ENCODE results near the gene CNOT6.
"Not testable (repeated sequence)": the region's sequence is repeated elsewhere in the genome, so short reads cannot be mapped to it uniquely, and the experiment has no call there.

Gene CNOT6

GRCh38 chr5:180471866-180472265 is 22.3 kb upstream of the CNOT6 start:
- no peak for DNase-seq (ENCODE audit: low spot score)

GRCh38 chr5:180472269-180472668 is 21.9 kb upstream of the CNOT6 start:
- DNase-seq (ENCODE audit: low spot score) = no peak

GRCh38 chr5:180473386-180473785 is 20.8 kb upstream of the CNOT6 start:
- DNase-seq (ENCODE audit: low spot score) = not testable (repeated sequence)

- DNase-seq (ENCODE audit: low spot score) = no peak
Observed at GRCh38 chr5:180474569-180474968, 19.6 kb upstream of the CNOT6 start.

GRCh38 chr5:180475969-180476524 is 18.1 kb upstream of the CNOT6 start:
- not testable (repeated sequence) for DNase-seq (ENCODE audit: low spot score)

- no peak for DNase-seq (ENCODE audit: low spot score)
Observed at GRCh38 chr5:180484813-180485212, 9.4 kb upstream of the CNOT6 start.

GRCh38 chr5:180486636-180487149 is 7.5 kb upstream of the CNOT6 start:
- DNase-seq (ENCODE audit: low spot score) = no peak

- DNase-seq (ENCODE audit: low spot score) = no peak
Observed at GRCh38 chr5:180487556-180487955, 6.6 kb upstream of the CNOT6 start.

- no peak for DNase-seq (ENCODE audit: low spot score)
Observed at GRCh38 chr5:180491496-180491895, 2.7 kb upstream of the CNOT6 start.

- DNase-seq (ENCODE audit: low spot score) = no peak
Observed at GRCh38 chr5:180492226-180492903, 1.8 kb upstream of the CNOT6 start.

GRCh38 chr5:180494510-180495181 is 467 bp downstream of the CNOT6 start:
- peak; percentile 56 for DNase-seq (ENCODE audit: low spot score)

- DNase-seq (ENCODE audit: low spot score) = peak; percentile 15
Observed at GRCh38 chr5:180495292-180495691, 1.1 kb downstream of the CNOT6 start.

- no peak for DNase-seq (ENCODE audit: low spot score)
Observed at GRCh38 chr5:180495991-180496741, 2.0 kb downstream of the CNOT6 start.

- not testable (repeated sequence) for DNase-seq (ENCODE audit: low spot score)
Observed at GRCh38 chr5:180496806-180497205, 2.6 kb downstream of the CNOT6 start.

- DNase-seq (ENCODE audit: low spot score) = not testable (repeated sequence)
Observed at GRCh38 chr5:180497865-180498264, 3.7 kb downstream of the CNOT6 start.

GRCh38 chr5:180498378-180498777 is 4.2 kb downstream of the CNOT6 start:
- DNase-seq (ENCODE audit: low spot score) = no peak

- DNase-seq (ENCODE audit: low spot score) = no peak
Observed at GRCh38 chr5:180499684-180500083, 5.5 kb downstream of the CNOT6 start.

GRCh38 chr5:180500300-180500699 is 6.1 kb downstream of the CNOT6 start:
- DNase-seq (ENCODE audit: low spot score) = not testable (repeated sequence)

GRCh38 chr5:180507661-180508060 is 13.5 kb downstream of the CNOT6 start:
- no peak for DNase-seq (ENCODE audit: low spot score)

- DNase-seq (ENCODE audit: low spot score) = no peak
Observed at GRCh38 chr5:180515294-180515693, 21.1 kb downstream of the CNOT6 start.

GRCh38 chr5:180515974-180516373 is 21.8 kb downstream of the CNOT6 start:
- not testable (repeated sequence) for DNase-seq (ENCODE audit: low spot score)

GRCh38 chr5:180516440-180516839 is 22.3 kb downstream of the CNOT6 start:
- no peak for DNase-seq (ENCODE audit: low spot score)
